H1 (cell line): Measurements from ENCODE around the gene SBSN. TPM values are rescaled to one million over a fixed set of nuclear protein-coding genes. Genes with fewer than 3 reads are reported as not detected.
A peak's percentile ranks its signal among the peaks of the same experiment; 100 is the strongest.

ENCODE experiments used
- CTCF ChIA-PET: fragments of 300-600 bp; sonication (Branson Sonifier 250); formaldehyde crosslinking; loops from one replicate; lab custom pipeline; 2021; ENCODE audit not compliant: partially characterized antibody; lab: Charles Lee
- POLR2A ChIA-PET: fragments of 300-600 bp; sonication (Branson Sonifier 250); formaldehyde crosslinking; loops from one replicate; lab custom pipeline; 2021; ENCODE audit warnings: inconsistent platforms; ENCODE audit not compliant: partially characterized antibody; lab: Charles Lee
- DNase-seq, 2 experiments: peaks; one replicate each; pipeline versions ENCODE4 v3.0.0 to v3.0.0-alpha.2; 2010 to 2022; ENCODE audit warnings: low spot score in 2 of 2, low read depth in 1 of 2, mixed read lengths in 1 of 2
- FAIRE-seq: peaks from 2 replicates; lab custom pipeline; 2011; peaks lifted over from hg19 to GRCh38; lab: Jason Lieb, UNC
- H2AFZ ChIP-seq: 2 replicates; pipeline ENCODE4 v1.8.1; 2012; ENCODE audit warnings: low read length, inconsistent platforms
- H2AK5ac ChIP-seq: 2 replicates; pipeline ENCODE4 v1.6.1; 2013; ENCODE audit warnings: low read depth, low read length
- H2BK120ac ChIP-seq: replicated peaks from 2 replicates; pipeline ENCODE3; 2013; ENCODE audit warnings: low read depth, low read length, inconsistent platforms
- H2BK12ac ChIP-seq: 2 replicates; pipeline ENCODE4 v1.6.1; 2013; ENCODE audit warnings: low read depth, low read length
- H2BK15ac ChIP-seq: 2 replicates; pipeline ENCODE4 v1.6.1; 2013; ENCODE audit warnings: low read length
- H2BK20ac ChIP-seq: 2 replicates; pipeline ENCODE4 v1.6.1; 2013; ENCODE audit warnings: low read length
- H2BK5ac ChIP-seq: 2 replicates; pipeline ENCODE4 v1.6.1; 2013; ENCODE audit warnings: low read depth, low read length
- H3K14ac ChIP-seq: 2 replicates; pipeline ENCODE4 v1.6.1; 2013; ENCODE audit warnings: inconsistent platforms; ENCODE audit not compliant: insufficient read length
- H3K18ac ChIP-seq: 2 replicates; pipeline ENCODE4 v1.6.1; 2013; ENCODE audit warnings: low read length; ENCODE audit errors: extremely low read depth
- H3K23ac ChIP-seq: 2 replicates; pipeline ENCODE4 v1.6.1; 2013; ENCODE audit warnings: inconsistent platforms; ENCODE audit not compliant: insufficient read length
- H3K23me2 ChIP-seq: 2 replicates; pipeline ENCODE4 v1.6.1; 2013; ENCODE audit warnings: low read depth, low read length
- H3K27ac ChIP-seq: 2 replicates; pipeline ENCODE4 v1.6.1; 2011; ENCODE audit warnings: low read depth, low read length, inconsistent platforms
- H3K27me3 ChIP-seq, 4 experiments: replicated peaks in 1 of 4; 1 replicate in 1 of 4; 2 replicates in 3 of 4; pipeline versions ENCODE4 v1.6.1 to v1.8.1; 2011 to 2013; ENCODE audit warnings: low read length in 3 of 4, mild to moderate bottlenecking in 3 of 4, inconsistent platforms in 2 of 4, mixed read lengths in 2 of 4, moderate library complexity in 1 of 4; ENCODE audit not compliant: control insufficient read depth in 3 of 4, insufficient read depth in 3 of 4; ENCODE audit errors: extremely low read depth in 1 of 4
- H3K36me3 ChIP-seq, 4 experiments: 2 replicates each; pipeline versions ENCODE4 v1.6.1 to v1.8.1; 2011 to 2013; ENCODE audit warnings: mild to moderate bottlenecking in 4 of 4, low read length in 3 of 4, moderate library complexity in 2 of 4, control low read depth in 1 of 4, inconsistent platforms in 1 of 4; ENCODE audit not compliant: insufficient read depth in 4 of 4, control insufficient read depth in 2 of 4
- H3K4ac ChIP-seq: replicated peaks from 2 replicates; pipeline ENCODE3; 2013; ENCODE audit warnings: low read length, low read depth, mixed read lengths, inconsistent platforms; ENCODE audit not compliant: insufficient read length
- H3K4me1 ChIP-seq, 4 experiments: replicated peaks in 1 of 4; 1 replicate in 1 of 4; 2 replicates in 3 of 4; pipeline versions ENCODE4 v1.6.1 to v1.8.1; 2011 to 2013; ENCODE audit warnings: low read length in 3 of 4, inconsistent platforms in 2 of 4, mixed read lengths in 1 of 4; ENCODE audit not compliant: insufficient read depth in 4 of 4, control insufficient read depth in 3 of 4
- H3K4me2 ChIP-seq, 2 experiments: 2 replicates each; pipeline versions ENCODE4 v1.6.1 to v1.8.1; 2011 to 2013; ENCODE audit warnings: low read depth in 2 of 2, low read length in 2 of 2, control low read depth in 1 of 2, inconsistent platforms in 1 of 2, mild to moderate bottlenecking in 1 of 2; ENCODE audit not compliant: insufficient read depth in 1 of 2
- H3K4me3 ChIP-seq, 4 experiments: fragments of 200-600, 300-600 bp in 1 of 4; sonication (generic), shearing (Covaris generic), sonication (Bioruptor Twin) in 1 of 4; 2 replicates each; pipeline versions ENCODE4 v1.5.1 to v1.8.1; 2011 to 2016; ENCODE audit warnings: low read length in 4 of 4, low read depth in 3 of 4, control low read depth in 2 of 4, inconsistent platforms in 2 of 4, mild to moderate bottlenecking in 2 of 4, mixed read lengths in 1 of 4, moderate library complexity in 1 of 4; ENCODE audit not compliant: insufficient read depth in 2 of 4; ENCODE audit errors: extremely low read depth in 1 of 4
- H3K56ac ChIP-seq: replicated peaks from 2 replicates; pipeline ENCODE3; 2013; ENCODE audit warnings: low read depth, mild to moderate bottlenecking, mixed read lengths, low read length, inconsistent platforms; ENCODE audit not compliant: insufficient read length
- H3K79me1 ChIP-seq: 2 replicates; pipeline ENCODE4 v1.6.1; 2013; ENCODE audit warnings: low read depth, low read length, control low read depth
- H3K79me2 ChIP-seq, 2 experiments: 2 replicates each; pipeline versions ENCODE4 v1.6.1 to v1.8.1; 2012 to 2013; ENCODE audit warnings: low read length in 2 of 2, mild to moderate bottlenecking in 2 of 2, inconsistent platforms in 1 of 2; ENCODE audit not compliant: insufficient read depth in 2 of 2, control insufficient read depth in 1 of 2
- H3K9ac ChIP-seq, 4 experiments: replicated peaks in 1 of 4; 1 replicate in 1 of 4; 2 replicates in 3 of 4; pipeline versions ENCODE4 v1.6.1 to v1.8.1; 2011 to 2013; ENCODE audit warnings: low read depth in 3 of 4, low read length in 3 of 4, control low read depth in 2 of 4, mild to moderate bottlenecking in 2 of 4, moderate library complexity in 2 of 4, inconsistent platforms in 1 of 4; ENCODE audit errors: extremely low read depth in 1 of 4
- H3K9me3 ChIP-seq, 2 experiments: 2 replicates each; pipeline versions ENCODE4 v1.6.1 to v1.8.1; 2012 to 2013; ENCODE audit warnings: mild to moderate bottlenecking in 2 of 2, moderate library complexity in 2 of 2, control low read depth in 1 of 2, inconsistent platforms in 1 of 2, low read depth in 1 of 2, low read length in 1 of 2, mixed read lengths in 1 of 2; ENCODE audit not compliant: insufficient read depth in 2 of 2
- H4K20me1 ChIP-seq, 2 experiments: replicated peaks in 1 of 2; 2 replicates each; pipeline versions ENCODE3 to v1.8.1; 2011 to 2013; ENCODE audit warnings: inconsistent platforms in 2 of 2, low read length in 2 of 2, mild to moderate bottlenecking in 1 of 2; ENCODE audit not compliant: insufficient read depth in 2 of 2, control insufficient read depth in 1 of 2
- H4K5ac ChIP-seq: 2 replicates; pipeline ENCODE4 v1.6.1; 2013; ENCODE audit warnings: low read length, low read depth, mixed read lengths, inconsistent platforms; ENCODE audit not compliant: insufficient read length
- H4K8ac ChIP-seq: 2 replicates; pipeline ENCODE4 v1.8.0; 2013; ENCODE audit warnings: mild to moderate bottlenecking, moderate library complexity, low read length, inconsistent platforms; ENCODE audit not compliant: insufficient read depth; ENCODE audit errors: extremely low read depth
- H4K91ac ChIP-seq: replicated peaks from 2 replicates; pipeline ENCODE3; 2013; ENCODE audit warnings: low read length, mixed read lengths, inconsistent platforms; ENCODE audit not compliant: insufficient read length
- EZH2 ChIP-seq: fragments of 200-600 bp; sonication (generic); IDR thresholded peaks from 2 replicates; pipeline ENCODE4 v1.7.1; 2012; ENCODE audit warnings: low read depth, mild to moderate bottlenecking, moderate library complexity, low read length, inconsistent platforms; ENCODE audit not compliant: severe bottlenecking
- RAD21 ChIP-seq, 2 experiments: IDR thresholded peaks in 1 of 2; conservative IDR thresholded peaks in 1 of 2; 2 replicates each; pipeline ENCODE4 v1.6.1; 2011; ENCODE audit warnings: low read depth in 2 of 2, low read length in 2 of 2, improper control_type of control experiment in 1 of 2, inconsistent platforms in 1 of 2, mild to moderate bottlenecking in 1 of 2, moderate library complexity in 1 of 2
- RNF2 ChIP-seq: fragments of 200-900, 300-1000 bp; sonication (generic); IDR thresholded peaks from 2 replicates; pipeline ENCODE4 v1.7.1; 2016; ENCODE audit warnings: borderline replicate concordance, low read depth, mild to moderate bottlenecking, antibody characterized with exemption, low read length; ENCODE audit not compliant: poor library complexity, severe bottlenecking; ENCODE audit errors: missing control alignments
- SUZ12 ChIP-seq: fragments of 200-600 bp; sonication (generic); IDR thresholded peaks from 2 replicates; pipeline ENCODE4 v1.6.1; 2012; ENCODE audit warnings: mild to moderate bottlenecking, inconsistent platforms, low read length, moderate library complexity, mixed read lengths
- TBP ChIP-seq: IDR thresholded peaks from 2 replicates; pipeline ENCODE4 v1.6.1; 2011; ENCODE audit warnings: low read depth, low read length, improper control_type of control experiment
- WGBS, 2 experiments: shearing (Covaris generic) in 1 of 2; methylation state at CpG; one replicate each; pipeline versions ENCODE4 v1.1.6 to v1.1.7; 2013 to 2015; ENCODE audit warnings: low lambda C conversion rate in 2 of 2, mixed read lengths in 2 of 2, inconsistent platforms in 1 of 2, low coverage in 1 of 2, missing lambda C conversion rate in 1 of 2; ENCODE audit not compliant: insufficient replicate concordance in 2 of 2, insufficient coverage in 1 of 2, insufficient read length in 1 of 2; ENCODE audit errors: extremely low coverage in 1 of 2, missing lambda C conversion rate in 1 of 2; 5-methylcytosine and 5-hydroxymethylcytosine counted together
- polyA plus RNA-seq, 7 experiments: library from polyadenylated mRNA; depleted of rRNA in 3 of 7; stranded (reverse) in 5 of 7; unstranded in 2 of 7; fragments of >200 nt in 5 of 7; fragments of 200-250 nt in 2 of 7; gene quantifications; 1 replicate in 5 of 7; 2 replicates in 1 of 7; 4 replicates in 1 of 7; pipeline versions ENCODE4 v1.2.1 to v1.2.3, GENCODE V29; 2011 to 2013; ENCODE audit warnings: missing spikeins in 2 of 7, mixed read lengths in 2 of 7
- total RNA-seq: library from RNA; stranded (reverse); fragmentation: NEBNext Ultra II Directional; extraction: Animal tissue kit (Norgen Biotek cat#: 25700); gene quantifications from 2 replicates; pipeline ENCODE4 v1.2.1, GENCODE V29; 2021

The SBSN gene
- total and polyA plus RNA-seq, 2 of the 8 experiments (the other 6 are each of a cell fraction or from before 2014, with no cell fraction given), result not detected

GRCh38 chr19:35521124-35521743 is 6.9 kb downstream of the SBSN start:
- Histone ChIP-seq H4K91ac (peak overlapping the region; percentile 62), H4K20me1 (no peaks in the 10 kb centered on the region), H2BK20ac (no peak overlapping the region), H2BK15ac (0 out of 2 replicates have a peak overlapping the region, but pooled peaks have one; percentile 40), H2BK12ac (no peak overlapping the region), H3K36me3 (no peaks in the 10 kb centered on the region), H3K56ac (no peak overlapping the region), H2BK120ac (no peak overlapping the region), H3K14ac (no peak overlapping the region), H3K79me1 (no peaks in the 10 kb centered on the region; the same call in 1 of the 2 replicates), H3K18ac (peak overlapping the region; percentile 60; the same call in 1 of the 2 replicates), H3K4me1 (peaks cover 7 to 22% (median 14%) of the 10 kb centered on the region in 4 experiments), H2AK5ac (no peak overlapping the region), H2BK5ac (no peak overlapping the region), H3K4ac (no peak overlapping the region), H2AFZ (no peak overlapping the region), H3K27ac (no peak overlapping the region), H4K5ac (no peak overlapping the region), H3K27me3 (peaks cover 0 to 3% (median 0%) of the 10 kb centered on the region in 4 experiments; a peak in 2 of 7 replicates), H3K23me2 (peaks cover 3% of the 10 kb centered on the region; the same call in 1 of the 2 replicates), H3K4me3 (no peak overlapping the region), H3K9me3 (no peaks in the 10 kb centered on the region), H3K79me2 (no peaks in the 10 kb centered on the region), H4K8ac (no peak overlapping the region), H3K4me2 (peak overlapping the region in 1 of 2 experiments; percentile 31; a peak in 1 of 4 replicates), H3K9ac (no peak overlapping the region), H3K23ac (no peak overlapping the region)
- WGBS, 2 experiments, result 68% methylated on average over 16 of the region's 16 CpGs; no CpG with 5 or more reads in 1 of the 2 experiments
- ChIA-PET POLR2A (interaction anchor here (0.9 to 2.7 kb wide), 5 partner anchors 8 to 27 kb away, joined by 3 to 28 read pairs (median 4); no protein-coding TSS in a partner anchor), CTCF (interaction anchor here (1.0 to 2.0 kb wide), 4 partner anchors 9 to 27 kb away, joined by 3 to 6 read pairs (median 3); no protein-coding TSS in a partner anchor)
- FAIRE-seq (no peak), DNase-seq (no peak)
- TF ChIP-seq RNF2 (no peak), SUZ12 (no peak), TBP (peak; percentile 32; the same call in 1 of the 2 replicates), RAD21 (IDR thresholded peaks at IDR 0.05 in 1 of 2, conservative IDR thresholded peaks at IDR 0.05 in 1 of 2; ENCODE audit: low read depth in 2 of 2, low read length in 2 of 2) (0 out of 4 replicates have a peak, but pooled peaks of 1 of the 2 experiments have one; percentile 13), EZH2 (no peak)
